LNCaP clone FGC (cell line): ENCODE measurements around the gene NID2.

Source experiments
- DNase-seq: peaks from one replicate; pipeline ENCODE4 v3.0.0-alpha.2; 2011; ENCODE audit warnings: low read depth
- H3K4me3 ChIP-seq: 2 replicates; pipeline ENCODE4 v1.5.1; 2011; ENCODE audit warnings: mild to moderate bottlenecking, low read depth, low read length, control low read depth
- TF ChIP-seq, protein P1 (sequence below): IDR thresholded peaks from 2 replicates; pipeline ENCODE4 v1.5.1; 2012; ENCODE audit warnings: mild to moderate bottlenecking; ENCODE audit not compliant: control insufficient read depth, insufficient read depth; ENCODE audit errors: extremely low read depth

The NID2 gene

DNA sequence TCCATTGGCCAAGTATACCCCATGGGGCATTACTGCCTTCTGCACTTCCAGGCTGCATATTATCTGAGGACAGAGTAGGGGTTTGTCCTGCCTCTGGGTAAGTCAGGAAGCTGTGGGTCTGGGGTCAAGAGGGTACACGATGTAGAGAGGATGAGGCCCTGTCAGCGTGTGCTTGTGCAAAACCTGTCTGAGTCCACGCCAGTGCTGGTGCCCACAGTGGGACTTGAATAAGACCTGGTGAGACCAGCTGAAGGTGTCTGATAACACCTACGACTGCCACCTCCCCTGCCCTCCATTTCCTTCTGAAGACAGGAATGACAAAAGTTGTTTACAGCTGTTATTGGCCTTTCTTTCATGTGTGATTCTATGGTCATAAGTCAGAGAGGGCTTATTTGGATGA lies 22.1 kb upstream of the NID2 start:
- no peak for DNase-seq
- H3K4me3 ChIP-seq = no peak overlapping the region
- TF ChIP-seq, protein P1, sequence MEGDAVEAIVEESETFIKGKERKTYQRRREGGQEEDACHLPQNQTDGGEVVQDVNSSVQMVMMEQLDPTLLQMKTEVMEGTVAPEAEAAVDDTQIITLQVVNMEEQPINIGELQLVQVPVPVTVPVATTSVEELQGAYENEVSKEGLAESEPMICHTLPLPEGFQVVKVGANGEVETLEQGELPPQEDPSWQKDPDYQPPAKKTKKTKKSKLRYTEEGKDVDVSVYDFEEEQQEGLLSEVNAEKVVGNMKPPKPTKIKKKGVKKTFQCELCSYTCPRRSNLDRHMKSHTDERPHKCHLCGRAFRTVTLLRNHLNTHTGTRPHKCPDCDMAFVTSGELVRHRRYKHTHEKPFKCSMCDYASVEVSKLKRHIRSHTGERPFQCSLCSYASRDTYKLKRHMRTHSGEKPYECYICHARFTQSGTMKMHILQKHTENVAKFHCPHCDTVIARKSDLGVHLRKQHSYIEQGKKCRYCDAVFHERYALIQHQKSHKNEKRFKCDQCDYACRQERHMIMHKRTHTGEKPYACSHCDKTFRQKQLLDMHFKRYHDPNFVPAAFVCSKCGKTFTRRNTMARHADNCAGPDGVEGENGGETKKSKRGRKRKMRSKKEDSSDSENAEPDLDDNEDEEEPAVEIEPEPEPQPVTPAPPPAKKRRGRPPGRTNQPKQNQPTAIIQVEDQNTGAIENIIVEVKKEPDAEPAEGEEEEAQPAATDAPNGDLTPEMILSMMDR = no peak

DNA sequence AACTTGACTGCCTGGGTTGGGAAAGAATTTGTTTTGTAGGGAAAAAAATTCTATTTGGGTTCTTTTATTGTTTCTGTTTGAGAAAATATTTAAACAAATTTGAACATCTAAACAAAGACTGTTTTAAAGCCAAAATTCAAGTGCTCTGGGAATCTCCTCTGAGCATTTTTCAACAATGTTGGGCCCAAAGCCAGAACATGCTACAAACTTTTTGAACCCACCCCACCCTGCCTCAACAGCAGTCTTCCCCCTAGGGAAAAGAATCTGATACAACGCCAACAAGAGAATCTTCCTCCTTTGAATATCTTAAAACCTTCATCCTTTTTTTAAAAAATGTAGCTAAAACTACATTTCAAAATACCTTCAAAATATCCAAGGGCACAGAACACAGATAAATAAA lies 20.4 kb upstream of the NID2 start:
- no peak overlapping the region for H3K4me3 ChIP-seq
- DNase-seq = no peak

DNA sequence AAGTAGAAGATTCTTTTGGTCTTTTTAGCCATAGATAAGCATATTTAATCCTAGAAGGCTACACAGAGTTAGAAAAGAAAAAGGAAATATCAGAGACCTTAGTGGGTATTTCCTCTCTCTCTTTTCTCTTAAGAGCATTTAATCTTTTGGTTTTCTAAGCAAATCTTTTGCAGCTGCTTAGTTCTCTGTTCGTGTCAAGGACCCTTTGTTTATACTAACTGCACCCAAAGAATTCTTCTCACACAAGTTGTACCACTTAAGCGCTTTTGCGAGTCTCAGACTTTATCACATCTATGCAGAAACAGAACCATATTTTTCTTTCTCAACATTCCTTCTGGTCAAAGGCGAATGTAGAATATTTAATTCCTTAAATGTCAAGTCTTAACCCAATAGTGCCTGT lies 17.9 kb upstream of the NID2 start:
- no peak for DNase-seq
- TF ChIP-seq, protein P1 = no peak
- H3K4me3 ChIP-seq = no peak overlapping the region

More for the DNA sequence above, 20.4 kb upstream of the NID2 start:
- TF ChIP-seq, protein P1 = no peak

DNA sequence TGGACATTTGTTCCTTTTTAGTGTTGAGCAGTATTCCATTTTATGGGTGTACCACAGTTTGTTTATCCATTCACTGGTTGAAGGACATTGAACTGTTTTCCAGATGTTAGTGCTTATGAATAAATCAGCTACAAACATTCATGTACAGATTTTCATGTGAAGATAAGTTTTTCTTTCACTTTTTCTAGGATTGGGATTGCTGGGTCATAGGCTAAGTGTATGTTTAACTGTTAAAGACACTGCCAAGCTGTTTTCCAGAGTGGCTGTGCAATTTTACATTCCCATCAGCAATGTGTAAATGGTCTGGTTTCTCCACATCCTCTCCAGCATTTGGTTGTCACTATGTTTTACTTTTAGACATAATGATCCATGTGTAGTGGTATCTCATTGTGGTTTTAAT lies 14.0 kb upstream of the NID2 start:
- TF ChIP-seq, protein P1 = no peak
- no peak overlapping the region for H3K4me3 ChIP-seq
- no peak for DNase-seq

DNA sequence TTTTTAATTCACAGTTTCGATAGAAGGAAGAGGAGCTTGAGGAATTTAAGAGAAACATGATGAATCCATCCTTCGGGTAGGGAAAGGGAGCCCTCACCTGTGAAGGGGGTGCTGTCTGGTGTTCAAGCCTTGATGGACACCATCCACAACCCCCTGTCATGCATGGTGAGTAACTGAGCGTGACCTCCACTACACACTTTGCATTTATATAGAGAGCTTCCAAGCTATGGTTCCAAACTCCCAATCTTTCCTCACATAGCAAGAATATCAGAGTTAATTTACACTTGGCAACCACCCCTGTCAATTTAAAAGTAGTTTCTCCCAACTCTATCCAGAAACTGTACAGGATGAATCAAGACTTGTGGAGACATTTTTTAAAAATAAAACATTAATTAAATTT lies 13.1 kb upstream of the NID2 start:
- DNase-seq = no peak
- no peak overlapping the region for H3K4me3 ChIP-seq
- TF ChIP-seq, protein P1 = no peak

DNA sequence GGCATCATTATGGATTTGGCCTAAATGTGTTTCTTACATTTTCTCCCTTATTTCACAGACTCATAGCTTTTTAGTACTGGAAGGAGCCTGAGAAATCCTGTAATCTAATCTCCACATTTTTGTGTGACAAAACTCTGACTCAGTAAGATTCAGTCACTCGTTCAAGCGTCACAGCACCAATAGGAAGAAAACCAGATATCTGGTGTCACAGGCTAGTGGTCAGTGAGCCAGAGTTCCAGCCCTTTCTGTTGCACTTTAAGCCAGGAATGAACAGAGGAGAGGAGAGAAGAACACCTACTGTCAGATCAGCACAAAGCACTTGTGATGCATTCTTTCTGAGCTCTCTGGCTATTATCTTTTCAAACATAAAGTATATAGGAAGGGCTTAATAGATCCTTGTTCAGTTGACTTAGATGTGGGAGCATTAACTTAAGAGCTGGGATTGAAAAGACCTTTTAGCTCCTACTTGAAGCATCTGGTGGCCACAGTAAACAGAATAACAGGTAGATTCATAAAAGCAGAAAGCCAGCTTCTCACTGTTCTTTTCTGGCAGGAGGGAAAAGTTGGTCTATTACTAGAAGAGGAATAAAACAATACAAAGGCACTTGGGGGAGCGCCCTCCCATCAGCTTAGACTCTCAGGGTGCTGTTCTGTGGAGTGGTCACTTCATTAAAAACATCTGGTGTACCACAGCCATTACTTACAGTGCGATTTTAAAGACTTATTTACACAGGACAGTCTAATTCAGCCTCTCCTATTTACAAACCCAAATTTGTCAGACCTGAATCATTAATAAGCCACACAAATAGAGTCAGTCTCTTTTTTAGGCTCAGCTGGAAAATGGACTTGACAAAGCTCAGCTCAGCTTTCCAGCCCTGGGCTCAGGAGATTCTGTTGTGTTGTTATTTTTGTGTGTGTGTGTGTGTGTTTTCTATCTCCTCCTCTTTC lies 12.2 kb upstream of the NID2 start:
- H3K4me3 ChIP-seq = no peak overlapping the region
- no peak for DNase-seq
- TF ChIP-seq, protein P1 = no peak

DNA sequence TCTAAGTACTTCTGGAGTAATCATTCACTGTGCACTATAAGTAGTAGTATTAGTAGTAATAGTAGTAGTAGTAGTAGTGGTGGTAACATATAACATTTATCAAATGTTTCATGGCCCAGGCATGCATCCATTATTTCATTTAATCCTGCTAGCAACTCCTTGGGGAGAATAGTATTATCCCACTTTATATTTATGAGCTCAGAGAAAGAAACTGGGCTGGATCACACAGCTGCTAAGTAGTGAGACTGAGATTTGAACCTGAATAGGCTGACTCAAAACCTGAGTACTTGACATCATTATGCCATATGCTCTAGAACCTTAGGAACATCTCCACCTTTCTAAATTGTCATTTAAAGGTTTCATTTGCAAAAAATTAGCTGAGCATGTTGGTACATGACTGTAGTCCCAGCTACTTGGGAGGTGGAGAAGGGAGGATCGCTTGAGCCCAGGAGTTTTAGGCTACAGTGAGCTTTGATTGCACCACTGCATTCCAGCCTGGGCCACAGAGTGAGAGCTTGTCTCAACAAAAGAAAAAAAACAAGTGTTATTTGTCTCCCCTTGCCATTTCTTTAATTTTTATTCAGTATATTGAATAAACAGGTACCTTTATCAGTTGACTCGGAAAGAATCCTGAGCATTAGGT lies 11.4 kb upstream of the NID2 start:
- DNase-seq = no peak
- no peak overlapping the region for H3K4me3 ChIP-seq
- TF ChIP-seq, protein P1 = no peak
